HCT116 (cell line): Measurements from ENCODE around the gene RAMP2. TPM values are rescaled to one million over a fixed set of nuclear protein-coding genes. Genes with fewer than 3 reads are reported as not detected.

Experiments used
- ATAC-seq: fragments of 200-7000 bp; cut with Tn5 transposase; 2 replicates; pipeline ENCODE4 v1.9.1; 2020; ENCODE audit warnings: mild to moderate bottlenecking, moderate library complexity
- BruUV-seq: library from RNA; stranded (reverse); fragments of 400-500 nt; replicated peaks from 2 replicates; lab custom pipeline; 2021; lab: Mats Ljungman, UMichigan
- CTCF ChIA-PET: fragments of 300-600 bp; sonication (Branson Sonifier 250); formaldehyde crosslinking; loops from one replicate; lab custom pipeline; 2021; ENCODE audit warnings: antibody characterized with exemption; lab: Charles Lee
- POLR2A ChIA-PET: fragments of 300-600, 350-600 bp; sonication (Branson Sonifier 250); formaldehyde crosslinking; loops from one replicate; lab custom pipeline; 2021; ENCODE audit warnings: antibody characterized with exemption; lab: Charles Lee
- RAD21 ChIA-PET, 2 experiments: fragments of 300-600 bp; sonication (Branson Sonifier 250); formaldehyde crosslinking; loops; one replicate each; lab custom pipeline; 2023; ENCODE audit warnings: low total read pairs in 2 of 2; ENCODE audit not compliant: uncharacterized antibody in 2 of 2, unreplicated experiment in 2 of 2, low non-redundant PET in 1 of 2; lab: Charles Lee
- DNase-seq: peaks from one replicate; pipeline ENCODE4 v3.0.0-alpha.2; 2010; ENCODE audit warnings: low read depth, low spot score
- H2AFZ ChIP-seq: fragments of 200-600 bp; shearing (Covaris generic), sonication (generic); 2 replicates; pipeline ENCODE4 v1.6.1; 2017; ENCODE audit warnings: low read depth, mixed run types, mixed read lengths, antibody characterized with exemption, low read length; ENCODE audit not compliant: poor library complexity, severe bottlenecking
- H3K27ac ChIP-seq: 2 replicates; pipeline ENCODE4 v1.5.1; 2012; ENCODE audit warnings: low read depth, low read length
- H3K27me3 ChIP-seq: fragments of 200-600 bp; sonication (generic); 2 replicates; pipeline ENCODE4 v1.6.1; 2016; ENCODE audit warnings: mixed run types, low read length, mixed read lengths; ENCODE audit not compliant: insufficient read depth
- H3K36me3 ChIP-seq, 2 experiments: fragments of 200-500 bp in 1 of 2; fragments of 200-600 bp in 1 of 2; sonication (Bioruptor generic) in 1 of 2; sonication (generic) in 1 of 2; 2 replicates each; pipeline versions ENCODE4 v1.5.1 to v1.6.1; 2014 to 2016; ENCODE audit warnings: low read length in 2 of 2, inconsistent platforms in 1 of 2, mixed read lengths in 1 of 2, mixed run types in 1 of 2; ENCODE audit not compliant: insufficient read depth in 2 of 2, control insufficient read depth in 1 of 2
- H3K4me1 ChIP-seq, 2 experiments: fragments of 200-600 bp in 1 of 2; sonication (generic) in 1 of 2; 2 replicates each; pipeline versions ENCODE4 v1.5.1 to v1.6.1; 2012 to 2017; ENCODE audit warnings: low read length in 2 of 2, inconsistent platforms in 1 of 2, mild to moderate bottlenecking in 1 of 2, mixed read lengths in 1 of 2, mixed run types in 1 of 2, moderate library complexity in 1 of 2; ENCODE audit not compliant: insufficient read depth in 2 of 2, control insufficient read depth in 1 of 2
- H3K4me2 ChIP-seq: fragments of 200-600 bp; sonication (generic); 2 replicates; pipeline ENCODE4 v1.6.1; 2017; ENCODE audit warnings: mixed run types, low read length, mixed read lengths
- H3K4me3 ChIP-seq, 2 experiments: fragments of 200-600 bp in 1 of 2; sonication (generic) in 1 of 2; replicated peaks in 1 of 2; 2 replicates each; pipeline ENCODE4 v1.5.1; 2011 to 2016; ENCODE audit warnings: low read length in 2 of 2, control low read depth in 1 of 2, low read depth in 1 of 2, mild to moderate bottlenecking in 1 of 2, mixed read lengths in 1 of 2, mixed run types in 1 of 2
- H3K79me2 ChIP-seq: fragments of 200-600 bp; sonication (generic); 2 replicates; pipeline ENCODE4 v1.6.1; 2017; ENCODE audit warnings: mild to moderate bottlenecking, mixed run types, low read length, moderate library complexity, mixed read lengths; ENCODE audit not compliant: insufficient read depth
- H3K9ac ChIP-seq: fragments of 200-600 bp; sonication (generic); 2 replicates; pipeline ENCODE4 v1.6.1; 2016; ENCODE audit warnings: low read length, mixed read lengths
- H3K9me2 ChIP-seq: fragments of 200-600 bp; sonication (generic), shearing (Covaris generic); 2 replicates; pipeline ENCODE4 v1.6.1; 2017; ENCODE audit warnings: mixed run types, mild to moderate bottlenecking, moderate library complexity; ENCODE audit not compliant: insufficient read depth
- H3K9me3 ChIP-seq, 2 experiments: fragments of 200-500 bp in 1 of 2; fragments of 200-600 bp in 1 of 2; sonication (Bioruptor generic) in 1 of 2; sonication (generic) in 1 of 2; 2 replicates each; pipeline ENCODE4 v1.6.1; 2014 to 2017; ENCODE audit warnings: low read length in 2 of 2, mixed read lengths in 2 of 2, inconsistent platforms in 1 of 2, low read depth in 1 of 2, mild to moderate bottlenecking in 1 of 2, mixed run types in 1 of 2, moderate library complexity in 1 of 2; ENCODE audit not compliant: control insufficient read depth in 1 of 2, insufficient read depth in 1 of 2
- H4K20me1 ChIP-seq: fragments of 200-600 bp; sonication (generic), shearing (Covaris generic); 2 replicates; pipeline ENCODE4 v1.6.1; 2017; ENCODE audit warnings: mixed run types, mild to moderate bottlenecking, moderate library complexity; ENCODE audit not compliant: insufficient read depth
- CBX3 ChIP-seq: IDR thresholded peaks from 2 replicates; pipeline ENCODE4 v1.6.1; 2012; ENCODE audit warnings: low read depth
- CEBPB ChIP-seq: IDR thresholded peaks from 2 replicates; pipeline ENCODE4 v1.6.1; 2012; ENCODE audit warnings: low read depth
- CTCF ChIP-seq, 3 experiments: fragments of 200-600 bp in 1 of 3; sonication (generic) in 1 of 3; IDR thresholded peaks in 2 of 3; conservative IDR thresholded peaks in 1 of 3; 2 replicates each; pipeline ENCODE4 v1.5.1; 2012 to 2017; ENCODE audit warnings: low read depth in 2 of 3, low read length in 2 of 3, antibody characterized with exemption in 1 of 3, borderline replicate concordance in 1 of 3, control low read depth in 1 of 3, mild to moderate bottlenecking in 1 of 3, mixed read lengths in 1 of 3, mixed run types in 1 of 3, moderate library complexity in 1 of 3; ENCODE audit not compliant: insufficient read depth in 1 of 3
- EGR1 ChIP-seq: IDR thresholded peaks from 2 replicates; pipeline ENCODE4 v1.6.1; 2012; ENCODE audit warnings: low read depth
- ELF1 ChIP-seq: IDR thresholded peaks from 2 replicates; pipeline ENCODE4 v1.6.1; 2012; ENCODE audit warnings: low read depth, borderline replicate concordance
- EZH2 ChIP-seq: fragments of 200-600 bp; sonication (generic); IDR thresholded peaks from 2 replicates; pipeline ENCODE4 v1.6.1; 2017; ENCODE audit warnings: antibody characterized with exemption, mixed run types
- EZH2phosphoT487 ChIP-seq: fragments of 200-600 bp; IDR thresholded peaks from 2 replicates; pipeline ENCODE4 v1.6.1; 2018; ENCODE audit warnings: antibody characterized with exemption, borderline replicate concordance
- FOSL1 ChIP-seq: IDR thresholded peaks from 2 replicates; pipeline ENCODE4 v1.6.1; 2012; ENCODE audit warnings: low read depth
- JUND ChIP-seq: IDR thresholded peaks from 2 replicates; pipeline ENCODE4 v1.6.1; 2012
- POLR2A ChIP-seq: IDR thresholded peaks from 2 replicates; pipeline ENCODE4 v1.7.0; 2011; ENCODE audit warnings: borderline replicate concordance; ENCODE audit not compliant: insufficient read depth, insufficient read length; ENCODE audit errors: extremely low read depth
- SIN3A ChIP-seq: IDR thresholded peaks from 2 replicates; pipeline ENCODE4 v1.6.1; 2012; ENCODE audit warnings: low read depth
- SRF ChIP-seq: IDR thresholded peaks from 2 replicates; pipeline ENCODE4 v1.6.1; 2012; ENCODE audit warnings: low read depth
- TCF7L2 ChIP-seq: IDR thresholded peaks from 2 replicates; pipeline ENCODE4 v1.7.0; 2011; ENCODE audit warnings: borderline replicate concordance, inconsistent platforms; ENCODE audit not compliant: insufficient read depth, insufficient read length; ENCODE audit errors: extremely low read depth
- YY1 ChIP-seq: IDR thresholded peaks from 2 replicates; pipeline ENCODE4 v1.6.1; 2011; ENCODE audit warnings: low read length, low read depth, moderate library complexity, mild to moderate bottlenecking; ENCODE audit not compliant: insufficient replicate concordance; ENCODE audit errors: extremely low read depth
- ZFX ChIP-seq: fragments of 450-650 bp; IDR thresholded peaks from 2 replicates; pipeline ENCODE4 v1.6.1; 2017
- ZNF274 ChIP-seq: fragments of 200-500 bp; sonication (Bioruptor generic); IDR thresholded peaks from 2 replicates; pipeline ENCODE4 v1.6.1; 2014; ENCODE audit warnings: mild to moderate bottlenecking, low read depth, low read length, inconsistent platforms
- intact Hi-C: fragments of 100-400 bp; cut with micrococcal nuclease; formaldehyde crosslinking; loops from 2 replicates; pipeline ENCODE4 v1.10.0; 2022
- total RNA-seq: library from RNA; stranded (reverse); gene quantifications from one replicate; pipeline ENCODE4 v1.2.1, GENCODE V29; 2021; ENCODE audit not compliant: unreplicated experiment
- TF ChIP-seq, protein P1 (sequence below): IDR thresholded peaks from 2 replicates; pipeline ENCODE4 v1.6.1; 2012; ENCODE audit warnings: low read depth
- TF ChIP-seq, protein P2 (sequence below): IDR thresholded peaks from 2 replicates; pipeline ENCODE4 v1.6.1; 2012
- TF ChIP-seq, protein P3 (sequence below): IDR thresholded peaks from 2 replicates; pipeline ENCODE4 v1.6.1; 2011; ENCODE audit warnings: mild to moderate bottlenecking, low read length, moderate library complexity; ENCODE audit not compliant: insufficient replicate concordance; ENCODE audit errors: extremely low read depth

RAMP2 gene
- total RNA-seq, 1 experiment from 2014 or later = not detected

DNA sequence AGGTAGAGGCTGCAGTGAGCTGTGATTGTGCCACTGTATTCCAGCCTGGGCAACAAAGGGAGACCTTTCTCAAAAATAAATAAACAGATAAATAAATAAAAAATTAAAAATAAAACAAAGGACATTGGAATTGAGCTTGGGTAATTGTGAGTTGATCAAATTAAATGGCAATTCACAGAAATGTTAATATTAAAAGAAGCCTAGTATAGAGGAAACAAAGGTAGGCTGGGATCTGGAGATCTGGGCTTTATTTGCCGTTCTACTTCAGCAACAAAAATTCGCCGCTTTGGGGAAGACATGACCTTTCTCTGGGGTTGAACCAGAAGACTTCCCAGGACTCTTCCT is 11.9 kb downstream of the RAMP2 start:
- Histone ChIP-seq H3K4me1 (peaks cover 8 to 12% of the 10 kb centered on the region in 2 experiments; a peak in 2 of 4 replicates), H3K9ac (peak overlapping the region; percentile 82), H3K4me3 (peak overlapping the region; percentile 85 to 99), H3K36me3 (peaks cover 0 to 12% of the 10 kb centered on the region in 2 experiments; a peak in 3 of 4 replicates), H3K27me3 (no peaks in the 10 kb centered on the region), H3K9me2 (no peaks in the 10 kb centered on the region), H3K27ac (peak overlapping the region; percentile 29; the same call in 1 of the 2 replicates), H3K4me2 (peak overlapping the region; percentile 74), H3K9me3 (no peaks in the 10 kb centered on the region), H2AFZ (peak overlapping the region; percentile 72), H4K20me1 (no peaks in the 10 kb centered on the region), H3K79me2 (peaks cover 19% of the 10 kb centered on the region)
- CTCF ChIA-PET = interaction anchor here (0.6 to 3.6 kb wide), 2 partner anchors 9 to 177 kb away, joined by 3 to 24 read pairs; no protein-coding TSS in a partner anchor
- POLR2A ChIA-PET = interaction anchor here (0.6 to 1.6 kb wide), 4 partner anchors 9 to 195 kb away, joined by 3 to 5 read pairs (median 4); partner anchors contain the start of gene PSMC3IP
- RAD21 ChIA-PET = no interaction called here
- TSS peak; percentile 96 for BruUV-seq
- intact Hi-C loops = no loop called here
- DNase-seq = no peak
- TF ChIP-seq, protein P1, sequence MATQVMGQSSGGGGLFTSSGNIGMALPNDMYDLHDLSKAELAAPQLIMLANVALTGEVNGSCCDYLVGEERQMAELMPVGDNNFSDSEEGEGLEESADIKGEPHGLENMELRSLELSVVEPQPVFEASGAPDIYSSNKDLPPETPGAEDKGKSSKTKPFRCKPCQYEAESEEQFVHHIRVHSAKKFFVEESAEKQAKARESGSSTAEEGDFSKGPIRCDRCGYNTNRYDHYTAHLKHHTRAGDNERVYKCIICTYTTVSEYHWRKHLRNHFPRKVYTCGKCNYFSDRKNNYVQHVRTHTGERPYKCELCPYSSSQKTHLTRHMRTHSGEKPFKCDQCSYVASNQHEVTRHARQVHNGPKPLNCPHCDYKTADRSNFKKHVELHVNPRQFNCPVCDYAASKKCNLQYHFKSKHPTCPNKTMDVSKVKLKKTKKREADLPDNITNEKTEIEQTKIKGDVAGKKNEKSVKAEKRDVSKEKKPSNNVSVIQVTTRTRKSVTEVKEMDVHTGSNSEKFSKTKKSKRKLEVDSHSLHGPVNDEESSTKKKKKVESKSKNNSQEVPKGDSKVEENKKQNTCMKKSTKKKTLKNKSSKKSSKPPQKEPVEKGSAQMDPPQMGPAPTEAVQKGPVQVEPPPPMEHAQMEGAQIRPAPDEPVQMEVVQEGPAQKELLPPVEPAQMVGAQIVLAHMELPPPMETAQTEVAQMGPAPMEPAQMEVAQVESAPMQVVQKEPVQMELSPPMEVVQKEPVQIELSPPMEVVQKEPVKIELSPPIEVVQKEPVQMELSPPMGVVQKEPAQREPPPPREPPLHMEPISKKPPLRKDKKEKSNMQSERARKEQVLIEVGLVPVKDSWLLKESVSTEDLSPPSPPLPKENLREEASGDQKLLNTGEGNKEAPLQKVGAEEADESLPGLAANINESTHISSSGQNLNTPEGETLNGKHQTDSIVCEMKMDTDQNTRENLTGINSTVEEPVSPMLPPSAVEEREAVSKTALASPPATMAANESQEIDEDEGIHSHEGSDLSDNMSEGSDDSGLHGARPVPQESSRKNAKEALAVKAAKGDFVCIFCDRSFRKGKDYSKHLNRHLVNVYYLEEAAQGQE = no peak
- TF ChIP-seq TCF7L2 (no peak), CBX3 (no peak), ZFX (no peak), CTCF (IDR thresholded peaks at IDR 0.05 in 2 of 3, conservative IDR thresholded peaks at IDR 0.05 in 1 of 3; ENCODE audit: borderline replicate concordance in 1 of 3, insufficient read depth in 1 of 3, low read depth in 2 of 3, low read length in 2 of 3) (no peak), FOSL1 (no peak), ELF1 (no peak), JUND (no peak), SIN3A (no peak), ZNF274 (no peak), EGR1 (no peak), CEBPB (no peak), EZH2phosphoT487 (no peak), EZH2 (no peak), SRF (no peak), YY1 (no peak), POLR2A (no peak)
- TF ChIP-seq, protein P2, sequence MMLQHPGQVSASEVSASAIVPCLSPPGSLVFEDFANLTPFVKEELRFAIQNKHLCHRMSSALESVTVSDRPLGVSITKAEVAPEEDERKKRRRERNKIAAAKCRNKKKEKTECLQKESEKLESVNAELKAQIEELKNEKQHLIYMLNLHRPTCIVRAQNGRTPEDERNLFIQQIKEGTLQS = no peak
- TF ChIP-seq, protein P3, sequence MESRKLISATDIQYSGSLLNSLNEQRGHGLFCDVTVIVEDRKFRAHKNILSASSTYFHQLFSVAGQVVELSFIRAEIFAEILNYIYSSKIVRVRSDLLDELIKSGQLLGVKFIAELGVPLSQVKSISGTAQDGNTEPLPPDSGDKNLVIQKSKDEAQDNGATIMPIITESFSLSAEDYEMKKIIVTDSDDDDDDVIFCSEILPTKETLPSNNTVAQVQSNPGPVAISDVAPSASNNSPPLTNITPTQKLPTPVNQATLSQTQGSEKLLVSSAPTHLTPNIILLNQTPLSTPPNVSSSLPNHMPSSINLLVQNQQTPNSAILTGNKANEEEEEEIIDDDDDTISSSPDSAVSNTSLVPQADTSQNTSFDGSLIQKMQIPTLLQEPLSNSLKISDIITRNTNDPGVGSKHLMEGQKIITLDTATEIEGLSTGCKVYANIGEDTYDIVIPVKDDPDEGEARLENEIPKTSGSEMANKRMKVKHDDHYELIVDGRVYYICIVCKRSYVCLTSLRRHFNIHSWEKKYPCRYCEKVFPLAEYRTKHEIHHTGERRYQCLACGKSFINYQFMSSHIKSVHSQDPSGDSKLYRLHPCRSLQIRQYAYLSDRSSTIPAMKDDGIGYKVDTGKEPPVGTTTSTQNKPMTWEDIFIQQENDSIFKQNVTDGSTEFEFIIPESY = no peak
- ATAC-seq = 0 out of 2 replicates have a peak, but pooled peaks have one; percentile 18
